ENCODE results near the gene NDUFV3.
"Not testable (repeated sequence)": the region's sequence is repeated elsewhere in the genome, so short reads cannot be mapped to it uniquely, and the experiment has no call there.

NDUFV3 gene

GRCh38 chr21:42855937-42856335 is 37.2 kb upstream of the NDUFV3 start:
- DNase-seq (ENCODE audit: low read depth in 2 of 2, low spot score in 1 of 2) = no peak

DNA sequence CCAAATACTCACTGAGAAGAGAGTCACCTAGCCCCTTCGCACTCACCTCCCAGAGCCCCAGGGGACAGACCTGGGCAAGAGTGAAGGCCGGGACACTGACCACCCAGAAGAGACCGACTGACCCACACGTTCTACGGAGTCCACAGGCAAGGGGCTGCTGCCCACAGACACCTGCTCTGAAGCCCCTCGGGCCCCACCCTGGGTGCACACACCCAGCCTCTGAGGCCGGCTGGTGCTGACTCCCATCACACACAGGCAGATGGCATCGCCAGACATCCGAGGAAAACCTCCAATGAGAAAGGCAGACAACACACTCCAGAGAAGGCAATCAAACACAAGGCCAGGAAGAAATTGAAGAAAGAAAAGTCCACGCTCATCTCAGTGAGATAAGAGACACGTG is 35.9 kb upstream of the NDUFV3 start:
- no peak for DNase-seq (ENCODE audit: low read depth in 2 of 2, low spot score in 1 of 2)

- no peak for DNase-seq (ENCODE audit: low read depth in 2 of 2, low spot score in 1 of 2)
Observed at GRCh38 chr21:42858185-42858847, 34.8 kb upstream of the NDUFV3 start.

GRCh38 chr21:42858957-42859890 is 33.9 kb upstream of the NDUFV3 start:
- DNase-seq (ENCODE audit: low read depth in 2 of 2, low spot score in 1 of 2) = no peak

DNA sequence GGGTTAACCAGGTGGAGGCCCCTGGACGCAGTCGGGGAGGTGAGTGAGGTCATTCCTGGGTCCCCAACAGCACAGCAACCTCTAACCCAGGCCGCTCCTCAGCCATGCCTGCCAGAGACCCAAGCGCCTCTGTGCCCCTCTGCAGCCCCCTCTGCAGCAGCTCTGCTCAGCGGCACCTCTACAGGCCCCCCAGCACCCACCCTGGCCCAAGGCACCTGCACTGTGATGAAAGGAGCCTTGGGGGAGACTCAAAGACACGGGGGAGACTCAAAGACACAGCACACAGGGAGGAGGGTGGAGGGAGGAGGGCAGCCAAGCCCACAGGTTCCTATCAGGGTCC is 33.2 kb upstream of the NDUFV3 start:
- DNase-seq (ENCODE audit: low read depth in 2 of 2, low spot score in 1 of 2) = no peak

GRCh38 chr21:42860345-42860744 is 32.8 kb upstream of the NDUFV3 start:
- DNase-seq (ENCODE audit: low read depth in 2 of 2, low spot score in 1 of 2) = no peak

- no peak for DNase-seq (ENCODE audit: low read depth in 2 of 2, low spot score in 1 of 2)
Observed at GRCh38 chr21:42861311-42861847, 31.7 kb upstream of the NDUFV3 start.

GRCh38 chr21:42861848-42862400 is 31.2 kb upstream of the NDUFV3 start:
- no peak for DNase-seq (ENCODE audit: low read depth in 2 of 2, low spot score in 1 of 2)

DNA sequence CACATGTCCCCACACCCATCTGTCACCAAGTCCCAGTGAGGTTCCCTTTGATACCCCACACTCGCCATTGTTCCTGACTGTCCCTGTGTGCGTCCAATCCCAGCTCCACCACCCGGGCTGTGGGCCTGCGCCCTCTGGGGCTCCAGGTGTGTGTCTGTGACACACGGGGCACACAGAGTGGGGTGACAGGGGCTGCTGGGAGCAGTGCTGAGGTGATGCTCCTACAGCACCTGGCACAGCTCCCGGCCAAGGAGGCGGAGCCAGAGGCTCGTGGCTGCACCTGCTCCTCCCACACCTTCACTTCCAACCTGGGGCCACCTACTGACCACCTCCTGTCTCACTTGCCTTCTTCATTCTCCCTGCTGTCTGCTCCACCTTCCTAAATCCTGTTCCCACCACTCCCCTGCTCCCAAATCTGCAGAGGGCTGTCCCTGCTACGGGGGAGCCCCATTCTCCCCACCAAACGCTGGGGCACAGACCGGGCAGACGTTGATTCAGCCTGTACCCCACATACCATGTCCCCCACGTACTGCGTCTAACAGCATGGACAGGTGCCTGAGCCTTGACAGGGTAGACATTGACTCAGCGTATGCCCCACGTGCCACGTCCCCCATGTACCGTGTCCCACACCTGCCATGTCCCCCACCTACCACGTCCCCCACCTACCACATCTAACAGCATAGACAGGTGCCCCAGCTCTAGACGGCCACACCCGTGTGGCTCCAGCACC is 30.2 kb upstream of the NDUFV3 start:
- no peak for DNase-seq (ENCODE audit: low read depth in 2 of 2, low spot score in 1 of 2)

GRCh38 chr21:42863504-42863870 is 29.6 kb upstream of the NDUFV3 start:
- no peak for DNase-seq (ENCODE audit: low read depth in 2 of 2, low spot score in 1 of 2)

- DNase-seq (ENCODE audit: low read depth in 2 of 2, low spot score in 1 of 2) = no peak
Observed at GRCh38 chr21:42864286-42864685, 28.8 kb upstream of the NDUFV3 start.

GRCh38 chr21:42864815-42865775 is 28.0 kb upstream of the NDUFV3 start:
- DNase-seq (ENCODE audit: low read depth in 2 of 2, low spot score in 1 of 2) = no peak

DNA sequence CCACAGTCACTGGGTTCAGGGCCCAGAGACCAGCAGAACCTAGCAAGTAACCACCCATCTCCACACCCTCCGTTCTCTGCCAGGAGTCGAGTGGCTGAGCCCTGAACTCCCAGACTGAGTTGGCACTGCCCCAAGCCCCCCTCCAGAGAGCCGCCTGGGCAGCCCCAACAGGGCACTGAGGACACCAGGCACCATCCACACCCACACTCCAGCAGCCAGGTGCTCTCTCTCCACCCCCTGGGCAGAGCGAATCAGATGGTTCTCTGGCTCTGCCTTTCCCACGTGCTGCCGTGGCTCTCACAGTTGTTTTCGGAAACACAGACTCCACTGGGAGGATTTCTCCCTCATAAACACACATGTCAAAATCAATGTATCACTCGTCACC is 27.3 kb upstream of the NDUFV3 start:
- no peak for DNase-seq (ENCODE audit: low read depth in 2 of 2, low spot score in 1 of 2)

- DNase-seq (ENCODE audit: low read depth in 2 of 2, low spot score in 1 of 2) = no peak
Observed at GRCh38 chr21:42868196-42868595, 24.9 kb upstream of the NDUFV3 start.

- no peak for DNase-seq (ENCODE audit: low read depth in 2 of 2, low spot score in 1 of 2)
Observed at GRCh38 chr21:42873096-42873495, 20.0 kb upstream of the NDUFV3 start.

DNA sequence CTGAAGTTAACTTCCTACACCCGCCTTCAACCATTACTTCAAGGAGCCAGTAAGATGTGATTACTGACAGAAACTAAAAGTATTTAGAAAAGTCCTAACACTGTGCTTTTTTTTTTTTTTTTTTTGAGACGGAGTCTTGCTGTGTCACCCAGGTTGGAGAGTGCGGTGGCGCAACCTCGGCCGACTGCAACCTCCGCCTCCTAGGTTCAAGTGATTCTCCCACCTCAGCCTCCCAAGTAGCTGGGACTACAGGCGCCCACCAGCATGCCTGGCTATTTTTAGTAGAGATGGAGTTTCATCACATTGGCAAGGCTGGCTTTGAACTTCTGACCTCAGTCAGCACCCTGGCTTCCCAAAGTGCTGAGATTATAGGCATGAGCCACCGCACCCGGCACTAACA is 17.3 kb upstream of the NDUFV3 start:
- DNase-seq (ENCODE audit: low read depth in 2 of 2, low spot score in 1 of 2) = not testable (repeated sequence)

GRCh38 chr21:42878678-42878992 is 14.5 kb upstream of the NDUFV3 start:
- DNase-seq (ENCODE audit: low read depth in 2 of 2, low spot score in 1 of 2) = peak in 1 of 2 donors; percentile 2

DNA sequence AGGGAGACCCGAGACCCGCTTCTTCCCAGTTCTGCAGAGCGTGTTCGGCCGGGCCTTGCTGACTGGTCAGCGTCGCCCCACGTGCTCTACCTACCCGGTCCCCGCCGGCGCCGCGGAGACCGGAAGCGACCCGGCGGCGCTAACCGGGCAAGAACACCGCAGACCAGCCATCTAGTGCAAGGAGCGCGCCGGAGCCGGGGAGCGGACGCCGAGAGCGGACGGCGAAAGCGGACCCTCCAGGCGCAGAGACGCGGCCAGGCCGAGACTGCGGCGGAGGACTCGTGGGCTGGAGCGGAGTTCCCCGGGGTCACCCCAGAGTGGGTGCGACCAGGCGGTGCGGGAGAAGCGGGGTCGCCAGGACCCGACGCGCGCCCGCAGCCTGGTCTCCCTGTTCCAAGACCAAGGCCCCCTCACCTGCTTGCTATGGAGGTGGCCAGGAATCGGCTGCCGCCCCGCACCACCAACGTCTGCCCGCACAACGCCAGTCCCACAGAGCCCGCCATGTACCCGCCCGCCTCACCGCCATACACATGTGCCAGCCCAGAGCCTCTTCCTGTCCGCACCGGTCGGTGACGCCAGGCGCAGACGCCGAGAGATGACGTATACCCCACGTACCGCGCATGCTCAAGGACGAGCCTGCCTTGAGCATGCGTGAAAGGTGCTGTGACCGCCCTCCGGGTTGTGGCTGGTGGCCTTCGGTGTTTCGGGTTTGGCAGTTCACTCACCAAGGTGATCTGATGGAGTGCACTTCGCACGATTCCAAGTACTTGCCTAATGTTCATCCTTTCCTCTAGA is 13.9 kb upstream of the NDUFV3 start, which contains the start of gene WDR4:
Gene WDR4, minus strand, starts transcription at position 547 of the 795 bp plus-strand sequence. Its CDS starts 44 bp downstream, at position 503.
- DNase-seq (ENCODE audit: low read depth in 2 of 2, low spot score in 1 of 2) = peak; percentile 97 to 99

DNA sequence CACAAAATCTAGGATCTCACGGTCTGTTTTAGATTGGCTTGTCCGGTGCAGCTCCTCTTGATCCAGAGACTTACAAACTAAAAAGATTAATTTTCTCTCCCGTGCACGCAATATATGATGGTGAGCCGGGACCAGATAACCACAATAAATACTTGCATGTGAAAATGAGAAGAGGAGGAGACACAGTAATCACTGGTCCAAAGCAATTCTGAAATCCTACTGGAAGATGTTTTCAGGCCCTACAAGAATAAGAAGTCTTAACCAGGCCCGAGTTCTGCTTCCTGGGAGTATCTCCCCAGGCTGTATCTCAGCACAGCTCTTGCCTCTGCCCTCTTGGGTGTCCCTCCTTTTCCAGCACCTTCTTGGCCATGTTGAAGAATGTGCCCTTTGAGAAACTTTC is 12.8 kb upstream of the NDUFV3 start:
- no peak for DNase-seq (ENCODE audit: low read depth in 2 of 2, low spot score in 1 of 2)

Data from stimulated activated CD8-positive, alpha-beta memory T cell treated with anti-CD3 and anti-CD28 coated beads, Interleukin-4, amount 100 ng/mL, for 4 hours (primary cell).